GM23338 (cell line): ENCODE measurements around the gene IRF2BP1. TPM values are rescaled to one million over a fixed set of nuclear protein-coding genes. Genes with fewer than 3 reads are reported as not detected.

Experiments
- ATAC-seq: fragments of 200-7000 bp; cut with Tn5 transposase; 3 replicates; pipeline ENCODE4 v1.9.1; 2020
- DNase-seq: peaks from one replicate; pipeline ENCODE4 v3.0.0-alpha.2; 2015; ENCODE audit warnings: low spot score
- H2AFZ ChIP-seq: fragments of 200-600 bp; sonication (generic); 2 replicates; pipeline ENCODE4 v1.8.0; 2016; ENCODE audit warnings: antibody characterized with exemption, mild to moderate bottlenecking, moderate library complexity
- H3F3A ChIP-seq: fragments of 200-600 bp; sonication (generic); replicated peaks from 2 replicates; pipeline ENCODE4 v1.8.0; 2017; ENCODE audit warnings: antibody characterized with exemption, mixed run types, low read depth
- H3K27ac ChIP-seq: fragments of 200-600 bp; sonication (generic); 2 replicates; pipeline ENCODE4 v1.6.1; 2016; ENCODE audit warnings: low read depth
- H3K27me3 ChIP-seq: fragments of 200-600 bp; sonication (generic); 2 replicates; pipeline ENCODE4 v1.8.0; 2016; ENCODE audit warnings: mild to moderate bottlenecking, mixed run types, moderate library complexity; ENCODE audit not compliant: insufficient read depth
- H3K36me3 ChIP-seq: fragments of 200-600 bp; sonication (generic); 2 replicates; pipeline ENCODE4 v1.8.0; 2016; ENCODE audit warnings: mild to moderate bottlenecking; ENCODE audit not compliant: insufficient read depth
- H3K4me1 ChIP-seq: fragments of 200-600 bp; sonication (generic); 2 replicates; pipeline ENCODE4 v1.8.0; 2016; ENCODE audit warnings: mild to moderate bottlenecking, moderate library complexity; ENCODE audit not compliant: insufficient read depth
- H3K4me2 ChIP-seq: fragments of 200-600 bp; sonication (generic); 2 replicates; pipeline ENCODE4 v1.7.1; 2017; ENCODE audit warnings: mixed run types
- H3K4me3 ChIP-seq: fragments of 200-600 bp; sonication (generic); 2 replicates; pipeline ENCODE4 v1.6.1; 2016; ENCODE audit warnings: mixed run types
- H3K79me2 ChIP-seq: fragments of 200-600 bp; sonication (generic); replicated peaks from 2 replicates; pipeline ENCODE4 v1.8.0; 2017; ENCODE audit warnings: mild to moderate bottlenecking; ENCODE audit not compliant: insufficient read depth
- H3K9me2 ChIP-seq: fragments of 200-600 bp; sonication (generic); 2 replicates; pipeline ENCODE4 v1.8.0; 2017; ENCODE audit not compliant: insufficient read depth
- H4K20me1 ChIP-seq: fragments of 200-600 bp; sonication (generic); replicated peaks from 2 replicates; pipeline ENCODE4 v1.8.0; 2017; ENCODE audit warnings: mild to moderate bottlenecking; ENCODE audit not compliant: insufficient read depth
- H3K27ac Mint-ChIP-seq: 2 replicates; pipeline ENCODE4 v1.8.0; 2020; ENCODE audit warnings: inconsistent platforms, mild to moderate bottlenecking, moderate library complexity, mixed read lengths
- H3K27me3 Mint-ChIP-seq: 3 replicates; pipeline ENCODE4 v1.8.0; 2022; ENCODE audit warnings: low read depth, mild to moderate bottlenecking, moderate library complexity, mixed read lengths, inconsistent platforms; ENCODE audit not compliant: insufficient read depth, poor library complexity
- H3K36me3 Mint-ChIP-seq: 3 replicates; pipeline ENCODE4 v1.8.0; 2021; ENCODE audit warnings: low read depth, mild to moderate bottlenecking, inconsistent platforms, moderate library complexity, mixed read lengths
- H3K4me1 Mint-ChIP-seq: 3 replicates; pipeline ENCODE4 v1.8.0; 2020; ENCODE audit warnings: mild to moderate bottlenecking, inconsistent platforms, mixed read lengths
- H3K4me3 Mint-ChIP-seq: 3 replicates; pipeline ENCODE4 v1.8.0; 2021; ENCODE audit warnings: moderate library complexity, mild to moderate bottlenecking, inconsistent platforms, mixed read lengths
- H3K9me3 Mint-ChIP-seq: 3 replicates; pipeline ENCODE4 v1.8.0; 2020; ENCODE audit warnings: moderate library complexity, mild to moderate bottlenecking, inconsistent platforms, mixed read lengths
- CREB1 ChIP-seq: fragments of 250-450 bp; sonication (Bioruptor Pico); IDR thresholded peaks from 2 replicates; pipeline ENCODE4 v1.5.0; 2020; ENCODE audit warnings: low read depth, mild to moderate bottlenecking, moderate library complexity
- EZH2phosphoT487 ChIP-seq: fragments of 200-600 bp; sonication (generic); IDR thresholded peaks from one replicate; pipeline ENCODE4 v1.8.1; 2018; ENCODE audit warnings: antibody characterized with exemption; ENCODE audit not compliant: unreplicated experiment
- NANOG ChIP-seq: IDR thresholded peaks from 2 replicates; pipeline ENCODE4 v1.6.1; 2016; ENCODE audit warnings: antibody characterized with exemption, borderline replicate concordance
- POLR2AphosphoS5 ChIP-seq: IDR thresholded peaks from 2 replicates; pipeline ENCODE4 v1.6.1; 2016; ENCODE audit warnings: antibody characterized with exemption, low read depth
- ZNF114 ChIP-seq: fragments of 250-450 bp; sonication (Bioruptor Pico); IDR thresholded peaks from 2 replicates; pipeline ENCODE4 v1.5.0; 2020; ENCODE audit warnings: mild to moderate bottlenecking, moderate library complexity
- long read RNA-seq: library from polyadenylated mRNA; unstranded; transcript quantifications from one replicate; pipeline ENCODE4 v2.0.0, GENCODE V29; 2020; ENCODE audit not compliant: unreplicated experiment
- polyA plus RNA-seq: library from polyadenylated mRNA; unstranded; fragments of >200 nt; fragmentation: Nextera tagmentation; extraction: Ambion mirVana; gene quantifications from 2 replicates; pipeline ENCODE4 v1.2.1, GENCODE V29; 2016
- total RNA-seq: library from RNA; depleted of rRNA; stranded (reverse); fragments of >200 nt; shearing (Covaris generic); gene quantifications from 2 replicates; pipeline ENCODE4 v1.2.3, GENCODE V29; 2014; rRNA removed
- TF ChIP-seq, protein P1 (sequence below), 2 experiments: fragments of 200-600 bp in 1 of 2; sonication (generic) in 1 of 2; conservative IDR thresholded peaks; 2 replicates each; pipeline versions ENCODE4 v1.5.1 to v1.6.1; 2016 to 2017; ENCODE audit warnings: antibody characterized with exemption in 2 of 2, low read depth in 2 of 2, mild to moderate bottlenecking in 2 of 2, moderate library complexity in 1 of 2
- TF ChIP-seq, protein P2 (sequence below): IDR thresholded peaks from 2 replicates; pipeline ENCODE4 v1.6.1; 2016; ENCODE audit warnings: antibody characterized with exemption

The IRF2BP1 gene, protein sequence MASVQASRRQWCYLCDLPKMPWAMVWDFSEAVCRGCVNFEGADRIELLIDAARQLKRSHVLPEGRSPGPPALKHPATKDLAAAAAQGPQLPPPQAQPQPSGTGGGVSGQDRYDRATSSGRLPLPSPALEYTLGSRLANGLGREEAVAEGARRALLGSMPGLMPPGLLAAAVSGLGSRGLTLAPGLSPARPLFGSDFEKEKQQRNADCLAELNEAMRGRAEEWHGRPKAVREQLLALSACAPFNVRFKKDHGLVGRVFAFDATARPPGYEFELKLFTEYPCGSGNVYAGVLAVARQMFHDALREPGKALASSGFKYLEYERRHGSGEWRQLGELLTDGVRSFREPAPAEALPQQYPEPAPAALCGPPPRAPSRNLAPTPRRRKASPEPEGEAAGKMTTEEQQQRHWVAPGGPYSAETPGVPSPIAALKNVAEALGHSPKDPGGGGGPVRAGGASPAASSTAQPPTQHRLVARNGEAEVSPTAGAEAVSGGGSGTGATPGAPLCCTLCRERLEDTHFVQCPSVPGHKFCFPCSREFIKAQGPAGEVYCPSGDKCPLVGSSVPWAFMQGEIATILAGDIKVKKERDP
- 36.0 and 41.6 TPM in 2 replicates for total RNA-seq
- polyA plus RNA-seq: 9.7 and 10.4 TPM in 2 replicates
- long read RNA-seq, partial matches to known transcripts: 0 of 1 reads
- long read RNA-seq, other reads (novel, unspliced or antisense): 0 of 1 reads

DNA sequence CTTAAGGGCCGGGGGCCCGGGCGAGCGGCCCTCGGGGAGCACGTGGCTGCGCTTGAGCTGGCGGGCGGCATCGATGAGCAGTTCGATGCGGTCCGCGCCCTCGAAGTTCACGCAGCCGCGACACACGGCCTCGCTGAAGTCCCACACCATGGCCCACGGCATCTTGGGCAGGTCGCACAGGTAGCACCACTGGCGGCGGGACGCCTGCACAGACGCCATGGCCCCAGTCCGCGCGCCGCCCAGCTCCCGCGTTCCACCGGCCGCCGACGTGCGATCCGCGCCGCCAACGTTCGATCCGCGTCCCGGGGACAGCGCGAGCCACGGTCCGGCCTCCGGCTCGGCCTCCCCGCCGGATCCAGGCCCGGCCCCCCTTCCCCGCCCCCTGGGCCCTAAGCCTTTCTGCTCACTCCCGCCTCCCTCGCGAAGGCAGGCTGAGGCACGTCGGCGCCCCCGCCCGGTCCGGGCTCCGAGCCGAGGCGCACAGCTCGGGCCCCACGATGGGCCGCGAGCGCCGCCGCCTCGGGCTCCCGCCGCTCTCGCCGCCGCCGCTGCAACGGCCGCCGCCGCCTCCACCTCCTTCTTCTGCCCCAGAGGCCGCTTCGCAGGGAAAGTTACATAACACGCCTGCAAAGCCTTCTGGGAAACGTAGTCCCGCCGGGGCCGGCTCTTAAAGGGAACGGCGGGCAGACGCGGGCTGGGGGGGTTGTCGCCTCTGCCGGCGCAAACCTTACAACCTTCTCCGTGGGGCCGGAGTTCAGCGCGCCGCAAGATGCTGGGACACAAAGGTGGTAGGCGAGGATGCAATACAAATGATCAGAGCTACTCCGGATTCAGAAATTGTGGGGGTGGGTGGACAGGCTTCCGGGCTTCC, at the start of gene IRF2BP1:
IRF2BP1 (minus strand) TSS at position 586 of the 871 bp plus-strand sequence; CDS start at position 219, 367 bp downstream.
- Histone ChIP-seq H3K4me1 (peaks cover 27% of the 10 kb centered on the region), H3K4me3 (peak within 1 kb of the TSS; percentile 71), H3K79me2 (0 out of 2 replicates have a peak, but pooled peaks cover 5% of the 10 kb centered on the region), H3K4me2 (peak within 1 kb of the TSS; percentile 81), H3F3A (peaks cover 20% of the 10 kb centered on the region; the same call in 1 of the 2 replicates), H4K20me1 (0 out of 2 replicates have a peak, but pooled peaks cover 4% of the 10 kb centered on the region), H3K9me2 (no peaks in the 10 kb centered on the region), H3K27me3 (no peaks in the 10 kb centered on the region), H3K27ac (peak within 1 kb of the TSS; percentile 73), H2AFZ (peak within 1 kb of the TSS; percentile 84), H3K36me3 (no peaks in the 10 kb centered on the region)
- DNase-seq: peak; percentile 97
- peaks cover 23% of the 10 kb centered on the region for H3K4me1 Mint-ChIP-seq
- peaks cover 24% of the 10 kb centered on the region for H3K27me3 Mint-ChIP-seq
- peak within 1 kb of the TSS; percentile 95 for H3K4me3 Mint-ChIP-seq
- H3K36me3 Mint-ChIP-seq: peaks cover 8% of the 10 kb centered on the region
- peak; percentile 32 for ATAC-seq
- H3K9me3 Mint-ChIP-seq: peaks cover 2% of the 10 kb centered on the region; the same call in 1 of the 3 replicates
- TF ChIP-seq POLR2AphosphoS5 (peak; percentile 52), CREB1 (peak; percentile 25; the same call in 1 of the 2 replicates), EZH2phosphoT487 (no peak), NANOG (no peak)
- TF ChIP-seq, protein P1, sequence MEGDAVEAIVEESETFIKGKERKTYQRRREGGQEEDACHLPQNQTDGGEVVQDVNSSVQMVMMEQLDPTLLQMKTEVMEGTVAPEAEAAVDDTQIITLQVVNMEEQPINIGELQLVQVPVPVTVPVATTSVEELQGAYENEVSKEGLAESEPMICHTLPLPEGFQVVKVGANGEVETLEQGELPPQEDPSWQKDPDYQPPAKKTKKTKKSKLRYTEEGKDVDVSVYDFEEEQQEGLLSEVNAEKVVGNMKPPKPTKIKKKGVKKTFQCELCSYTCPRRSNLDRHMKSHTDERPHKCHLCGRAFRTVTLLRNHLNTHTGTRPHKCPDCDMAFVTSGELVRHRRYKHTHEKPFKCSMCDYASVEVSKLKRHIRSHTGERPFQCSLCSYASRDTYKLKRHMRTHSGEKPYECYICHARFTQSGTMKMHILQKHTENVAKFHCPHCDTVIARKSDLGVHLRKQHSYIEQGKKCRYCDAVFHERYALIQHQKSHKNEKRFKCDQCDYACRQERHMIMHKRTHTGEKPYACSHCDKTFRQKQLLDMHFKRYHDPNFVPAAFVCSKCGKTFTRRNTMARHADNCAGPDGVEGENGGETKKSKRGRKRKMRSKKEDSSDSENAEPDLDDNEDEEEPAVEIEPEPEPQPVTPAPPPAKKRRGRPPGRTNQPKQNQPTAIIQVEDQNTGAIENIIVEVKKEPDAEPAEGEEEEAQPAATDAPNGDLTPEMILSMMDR (conservative IDR thresholded peaks at IDR 0.05; ENCODE audit: low read depth in 2 of 2): no peak
- TF ChIP-seq, protein P2, sequence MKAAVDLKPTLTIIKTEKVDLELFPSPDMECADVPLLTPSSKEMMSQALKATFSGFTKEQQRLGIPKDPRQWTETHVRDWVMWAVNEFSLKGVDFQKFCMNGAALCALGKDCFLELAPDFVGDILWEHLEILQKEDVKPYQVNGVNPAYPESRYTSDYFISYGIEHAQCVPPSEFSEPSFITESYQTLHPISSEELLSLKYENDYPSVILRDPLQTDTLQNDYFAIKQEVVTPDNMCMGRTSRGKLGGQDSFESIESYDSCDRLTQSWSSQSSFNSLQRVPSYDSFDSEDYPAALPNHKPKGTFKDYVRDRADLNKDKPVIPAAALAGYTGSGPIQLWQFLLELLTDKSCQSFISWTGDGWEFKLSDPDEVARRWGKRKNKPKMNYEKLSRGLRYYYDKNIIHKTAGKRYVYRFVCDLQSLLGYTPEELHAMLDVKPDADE: peak; percentile 76
- H3K27ac Mint-ChIP-seq: peak within 1 kb of the TSS; percentile 99

DNA sequence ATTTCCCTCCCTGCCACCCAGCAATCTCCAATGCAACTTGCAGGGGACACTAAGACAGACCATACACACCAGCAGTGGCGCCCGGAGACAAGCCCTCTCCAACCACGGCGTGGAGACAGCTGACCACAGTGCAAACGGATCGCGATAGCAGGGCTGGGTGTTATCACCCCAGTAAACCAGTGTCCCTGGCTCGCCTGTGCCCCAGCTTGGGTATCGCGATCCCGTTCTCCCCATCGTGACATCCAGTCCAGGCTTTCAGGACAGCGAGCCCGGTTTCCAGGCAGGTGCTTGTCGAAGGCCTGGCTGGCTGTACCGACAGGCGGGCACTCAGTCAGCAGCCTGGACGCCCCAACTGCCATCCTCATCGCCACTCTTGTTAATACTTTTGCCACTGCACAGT, 49.3 kb upstream of the IRF2BP1 start:
- H3K4me3 Mint-ChIP-seq: no peak overlapping the region
- peaks cover 22% of the 10 kb centered on the region for H3K4me1 Mint-ChIP-seq

More for the DNA sequence above, 49.3 kb upstream of the IRF2BP1 start:
- Histone ChIP-seq H3K36me3 (no peaks in the 10 kb centered on the region), H3F3A (0 out of 2 replicates have a peak, but pooled peaks cover 7% of the 10 kb centered on the region), H3K27me3 (0 out of 2 replicates have a peak, but pooled peaks cover 4% of the 10 kb centered on the region), H3K4me2 (no peak overlapping the region; the same call in 1 of the 2 replicates), H3K79me2 (no peaks in the 10 kb centered on the region), H3K9me2 (no peaks in the 10 kb centered on the region), H3K4me3 (no peak overlapping the region), H4K20me1 (no peaks in the 10 kb centered on the region), H2AFZ (no peak overlapping the region), H3K27ac (no peak overlapping the region), H3K4me1 (peaks cover 11% of the 10 kb centered on the region; the same call in 1 of the 2 replicates)
- Mint-ChIP-seq H3K27me3 (peaks cover 17% of the 10 kb centered on the region), H3K9me3 (no peaks in the 10 kb centered on the region), H3K36me3 (peaks cover 5% of the 10 kb centered on the region; the same call in 2 of the 3 replicates), H3K27ac (no peak overlapping the region)
- peak; percentile 55 for DNase-seq
- TF ChIP-seq ZNF114 (CRISPR knock-in tag): no peak
- ATAC-seq: peak; percentile 27
